Measurements from ENCODE around the gene PIP5K1A.
"Not testable (repeated sequence)": the region's sequence is repeated elsewhere in the genome, so short reads cannot be mapped to it uniquely, and the experiment has no call there.

Gene PIP5K1A

GRCh38 chr1:151175041-151175741 lies 23.2 kb upstream of the PIP5K1A start:
- Histone ChIP-seq H2AFZ (ENCODE audit: low read depth, low read length) (no peak overlapping the region), H3K27me3 (ENCODE audit: insufficient read depth, low read length) (no peaks in the 10 kb centered on the region), H3K36me3 (ENCODE audit: insufficient read depth, low read length) (peaks cover 59% of the 10 kb centered on the region), H3K4me1 (ENCODE audit: insufficient read depth, low read length) (no peaks in the 10 kb centered on the region), H3K9me3 (ENCODE audit: low read length) (no peaks in the 10 kb centered on the region), H3K4me3 (ENCODE audit: low read length) (no peak overlapping the region)

- Histone ChIP-seq H3K4me1 (ENCODE audit: insufficient read depth, low read length) (no peaks in the 10 kb centered on the region), H3K27me3 (ENCODE audit: insufficient read depth, low read length) (no peaks in the 10 kb centered on the region), H3K36me3 (ENCODE audit: insufficient read depth, low read length) (peaks cover 62% of the 10 kb centered on the region), H2AFZ (ENCODE audit: low read depth, low read length) (no peak within 1 kb of the TSS), H3K4me3 (ENCODE audit: low read length) (no peak within 1 kb of the TSS), H3K9me3 (ENCODE audit: low read length) (no peaks in the 10 kb centered on the region)
These were observed 22.5 kb upstream of the PIP5K1A start, which contains the start of gene TMOD4 for GRCh38 chr1:151175863-151176262. TMOD4 (minus strand) TSS chr1:151175981; CDS start chr1:151174875, 1,106 bp downstream.

- H3K4me3 ChIP-seq (ENCODE audit: low read length) = no peak overlapping the region
- H3K9me3 ChIP-seq (ENCODE audit: low read length) = no peaks in the 10 kb centered on the region
- H2AFZ ChIP-seq (ENCODE audit: low read depth, low read length) = no peak overlapping the region
- H3K36me3 ChIP-seq (ENCODE audit: insufficient read depth, low read length) = peaks cover 69% of the 10 kb centered on the region
- no peaks in the 10 kb centered on the region for H3K27me3 ChIP-seq (ENCODE audit: insufficient read depth, low read length)
- H3K4me1 ChIP-seq (ENCODE audit: insufficient read depth, low read length) = no peaks in the 10 kb centered on the region
These were observed 21.8 kb upstream of the PIP5K1A start for GRCh38 chr1:151176514-151177045.

GRCh38 chr1:151184211-151184610 lies 14.1 kb upstream of the PIP5K1A start:
- no peaks in the 10 kb centered on the region for H3K27me3 ChIP-seq (ENCODE audit: insufficient read depth, low read length)

GRCh38 chr1:151187205-151187604 lies 11.1 kb upstream of the PIP5K1A start:
- no peaks in the 10 kb centered on the region for H3K27me3 ChIP-seq (ENCODE audit: insufficient read depth, low read length)

More at GRCh38 chr1:151184211-151184610, 14.1 kb upstream of the PIP5K1A start:
- Histone ChIP-seq H3K9me3 (ENCODE audit: low read length) (no peaks in the 10 kb centered on the region), H3K4me1 (ENCODE audit: insufficient read depth, low read length) (peaks cover 9% of the 10 kb centered on the region), H2AFZ (ENCODE audit: low read depth, low read length) (no peak overlapping the region), H3K36me3 (ENCODE audit: insufficient read depth, low read length) (peaks cover 71% of the 10 kb centered on the region), H3K4me3 (ENCODE audit: low read length) (no peak overlapping the region)

GRCh38 chr1:151188667-151189066 lies 9.7 kb upstream of the PIP5K1A start:
- not testable (repeated sequence) for H2AFZ ChIP-seq (ENCODE audit: low read depth, low read length); H3K9me3 ChIP-seq (ENCODE audit: low read length); H3K27me3 ChIP-seq (ENCODE audit: insufficient read depth, low read length)
- Histone ChIP-seq H3K36me3 (ENCODE audit: insufficient read depth, low read length) (peaks cover 34% of the 10 kb centered on the region), H3K4me1 (ENCODE audit: insufficient read depth, low read length) (peaks cover 11% of the 10 kb centered on the region), H3K4me3 (ENCODE audit: low read length) (peak overlapping the region; percentile 79)

More at GRCh38 chr1:151187205-151187604, 11.1 kb upstream of the PIP5K1A start:
- Histone ChIP-seq H3K9me3 (ENCODE audit: low read length) (no peaks in the 10 kb centered on the region), H3K36me3 (ENCODE audit: insufficient read depth, low read length) (peaks cover 47% of the 10 kb centered on the region), H3K4me3 (ENCODE audit: low read length) (no peak overlapping the region), H2AFZ (ENCODE audit: low read depth, low read length) (no peak overlapping the region), H3K4me1 (ENCODE audit: insufficient read depth, low read length) (peaks cover 11% of the 10 kb centered on the region)

GRCh38 chr1:151189637-151190445 lies 8.5 kb upstream of the PIP5K1A start, which contains the start of gene VPS72:
VPS72 (minus strand) TSS chr1:151190197; CDS start chr1:151190121, 76 bp downstream.
- Histone ChIP-seq H3K4me1 (ENCODE audit: insufficient read depth, low read length) (peaks cover 11% of the 10 kb centered on the region), H3K9me3 (ENCODE audit: low read length) (no peaks in the 10 kb centered on the region), H3K36me3 (ENCODE audit: insufficient read depth, low read length) (peaks cover 23% of the 10 kb centered on the region), H3K4me3 (ENCODE audit: low read length) (peak within 1 kb of the TSS; percentile 79), H3K27me3 (ENCODE audit: insufficient read depth, low read length) (no peaks in the 10 kb centered on the region), H2AFZ (ENCODE audit: low read depth, low read length) (peak within 1 kb of the TSS; percentile 29)

GRCh38 chr1:151192047-151192446 lies 6.3 kb upstream of the PIP5K1A start:
- Histone ChIP-seq H2AFZ (ENCODE audit: low read depth, low read length) (no peak overlapping the region), H3K4me3 (ENCODE audit: low read length) (no peak overlapping the region), H3K36me3 (ENCODE audit: insufficient read depth, low read length) (peaks cover 6% of the 10 kb centered on the region), H3K9me3 (ENCODE audit: low read length) (no peaks in the 10 kb centered on the region), H3K27me3 (ENCODE audit: insufficient read depth, low read length) (no peaks in the 10 kb centered on the region), H3K4me1 (ENCODE audit: insufficient read depth, low read length) (peaks cover 11% of the 10 kb centered on the region)

GRCh38 chr1:151193304-151193703 lies 5.0 kb upstream of the PIP5K1A start:
- Histone ChIP-seq H2AFZ (ENCODE audit: low read depth, low read length) (no peak overlapping the region), H3K27me3 (ENCODE audit: insufficient read depth, low read length) (no peaks in the 10 kb centered on the region), H3K4me3 (ENCODE audit: low read length) (no peak overlapping the region), H3K36me3 (ENCODE audit: insufficient read depth, low read length) (no peaks in the 10 kb centered on the region), H3K4me1 (ENCODE audit: insufficient read depth, low read length) (peaks cover 13% of the 10 kb centered on the region), H3K9me3 (ENCODE audit: low read length) (no peaks in the 10 kb centered on the region)

- Histone ChIP-seq H3K27me3 (ENCODE audit: insufficient read depth, low read length) (no peaks in the 10 kb centered on the region), H3K9me3 (ENCODE audit: low read length) (no peaks in the 10 kb centered on the region), H3K4me3 (ENCODE audit: low read length) (no peak overlapping the region), H3K4me1 (ENCODE audit: insufficient read depth, low read length) (peaks cover 7% of the 10 kb centered on the region), H2AFZ (ENCODE audit: low read depth, low read length) (no peak overlapping the region), H3K36me3 (ENCODE audit: insufficient read depth, low read length) (no peaks in the 10 kb centered on the region)
These were observed 4.5 kb upstream of the PIP5K1A start for GRCh38 chr1:151193856-151194255.

- H3K4me3 ChIP-seq (ENCODE audit: low read length); H3K9me3 ChIP-seq (ENCODE audit: low read length); H3K27me3 ChIP-seq (ENCODE audit: insufficient read depth, low read length); H3K4me1 ChIP-seq (ENCODE audit: insufficient read depth, low read length); H2AFZ ChIP-seq (ENCODE audit: low read depth, low read length); H3K36me3 ChIP-seq (ENCODE audit: insufficient read depth, low read length): not testable (repeated sequence)
These were observed 3.3 kb upstream of the PIP5K1A start for GRCh38 chr1:151194894-151195594.

GRCh38 chr1:151196292-151196800 lies 2.0 kb upstream of the PIP5K1A start:
- no peaks in the 10 kb centered on the region for H3K27me3 ChIP-seq (ENCODE audit: insufficient read depth, low read length)

More at GRCh38 chr1:151196292-151196800, 2.0 kb upstream of the PIP5K1A start:
- Histone ChIP-seq H3K9me3 (ENCODE audit: low read length) (no peaks in the 10 kb centered on the region), H3K4me1 (ENCODE audit: insufficient read depth, low read length) (peaks cover 15% of the 10 kb centered on the region), H2AFZ (ENCODE audit: low read depth, low read length) (no peak overlapping the region), H3K4me3 (ENCODE audit: low read length) (no peak overlapping the region), H3K36me3 (ENCODE audit: insufficient read depth, low read length) (no peaks in the 10 kb centered on the region)

Data from neuron (in vitro differentiated cells).